H9 (cell line): Measurements from ENCODE around the gene NCBP2L. TPM values are rescaled to one million over a fixed set of nuclear protein-coding genes. Genes with fewer than 3 reads are reported as not detected.

Experiments used
- DNase-seq: peaks from one replicate; pipeline ENCODE4 v3.0.0-alpha.2; 2017
- H2AFZ ChIP-seq: one replicate; pipeline ENCODE4 v1.6.1; 2013; ENCODE audit warnings: mild to moderate bottlenecking, low read length, control low read depth, moderate library complexity
- H2AK5ac ChIP-seq: 2 replicates; pipeline ENCODE4 v1.6.1; 2013; ENCODE audit warnings: low read length, control low read depth, mixed read lengths; ENCODE audit not compliant: insufficient read length
- H2BK120ac ChIP-seq: one replicate; pipeline ENCODE4 v1.6.1; 2013; ENCODE audit warnings: low read depth, mild to moderate bottlenecking, low read length, control low read depth, inconsistent platforms; ENCODE audit not compliant: poor library complexity, severe bottlenecking
- H2BK12ac ChIP-seq: 2 replicates; pipeline ENCODE4 v1.6.1; 2013; ENCODE audit warnings: low read length, control low read depth, mixed read lengths, low read depth; ENCODE audit not compliant: insufficient read length
- H2BK15ac ChIP-seq: 2 replicates; pipeline ENCODE4 v1.6.1; 2013; ENCODE audit warnings: low read depth, low read length, control low read depth
- H2BK20ac ChIP-seq: one replicate; pipeline ENCODE4 v1.6.1; 2013; ENCODE audit warnings: low read depth, mild to moderate bottlenecking, low read length, control low read depth, inconsistent platforms; ENCODE audit not compliant: poor library complexity, severe bottlenecking
- H2BK5ac ChIP-seq: 2 replicates; pipeline ENCODE4 v1.6.1; 2013; ENCODE audit warnings: low read length, control low read depth, mixed read lengths; ENCODE audit not compliant: insufficient read length
- H3K14ac ChIP-seq: 2 replicates; pipeline ENCODE4 v1.6.1; 2013; ENCODE audit warnings: low read length, control low read depth; ENCODE audit not compliant: insufficient read depth
- H3K18ac ChIP-seq: 2 replicates; pipeline ENCODE4 v1.6.1; 2013; ENCODE audit warnings: low read depth, mild to moderate bottlenecking, mixed read lengths, low read length, control low read depth; ENCODE audit not compliant: insufficient read length
- H3K23ac ChIP-seq: 2 replicates; pipeline ENCODE4 v1.6.1; 2013; ENCODE audit warnings: low read length, control low read depth, mixed read lengths, low read depth; ENCODE audit not compliant: insufficient read length
- H3K23me2 ChIP-seq: 2 replicates; pipeline ENCODE4 v1.6.1; 2013; ENCODE audit warnings: low read depth, mild to moderate bottlenecking, mixed read lengths, low read length, control low read depth; ENCODE audit not compliant: insufficient read length, poor library complexity, severe bottlenecking
- H3K27ac ChIP-seq: 2 replicates; pipeline ENCODE4 v1.5.1; 2013; ENCODE audit warnings: low read length, control low read depth, mixed read lengths, low read depth; ENCODE audit not compliant: insufficient read length
- H3K27me3 ChIP-seq: 2 replicates; pipeline ENCODE4 v1.6.1; 2013; ENCODE audit warnings: low read length, control low read depth, inconsistent platforms; ENCODE audit not compliant: insufficient read depth
- H3K4ac ChIP-seq: 2 replicates; pipeline ENCODE4 v1.6.1; 2013; ENCODE audit warnings: low read depth, mild to moderate bottlenecking, control low read depth, inconsistent platforms, low read length, moderate library complexity
- H3K4me1 ChIP-seq: 2 replicates; pipeline ENCODE4 v1.6.1; 2013; ENCODE audit warnings: low read length, control low read depth, inconsistent platforms; ENCODE audit not compliant: insufficient read depth
- H3K4me2 ChIP-seq: 2 replicates; pipeline ENCODE4 v1.6.1; 2013; ENCODE audit warnings: low read length, control low read depth, mixed read lengths; ENCODE audit not compliant: insufficient read length, insufficient read depth
- H3K56ac ChIP-seq: 2 replicates; pipeline ENCODE4 v1.6.1; 2013; ENCODE audit warnings: low read depth, mild to moderate bottlenecking, mixed read lengths, low read length, control low read depth; ENCODE audit not compliant: insufficient read length
- H3K79me1 ChIP-seq: 2 replicates; pipeline ENCODE4 v1.6.1; 2013; ENCODE audit warnings: low read depth, mild to moderate bottlenecking, moderate library complexity, low read length, control low read depth, inconsistent platforms; ENCODE audit not compliant: insufficient read depth, poor library complexity, severe bottlenecking
- H3K79me2 ChIP-seq: 2 replicates; pipeline ENCODE4 v1.6.1; 2013; ENCODE audit warnings: low read length, control low read depth, inconsistent platforms; ENCODE audit not compliant: insufficient read depth
- H3K9ac ChIP-seq: 2 replicates; pipeline ENCODE4 v1.6.1; 2013; ENCODE audit warnings: low read length, control low read depth, mixed read lengths; ENCODE audit not compliant: insufficient read length; ENCODE audit errors: extremely low read depth
- H3K9me3 ChIP-seq: one replicate; pipeline ENCODE4 v1.6.1; 2013; ENCODE audit warnings: low read depth, low read length, inconsistent platforms; ENCODE audit not compliant: control insufficient read depth
- H3T11ph ChIP-seq: one replicate; pipeline ENCODE4 v1.6.1; 2013; ENCODE audit warnings: mild to moderate bottlenecking, low read length, control low read depth, inconsistent platforms
- H4K20me1 ChIP-seq: one replicate; pipeline ENCODE4 v1.6.1; 2013; ENCODE audit not compliant: control insufficient read depth, insufficient read length, insufficient read depth
- H4K5ac ChIP-seq: 2 replicates; pipeline ENCODE4 v1.6.1; 2013; ENCODE audit warnings: low read depth, mild to moderate bottlenecking, mixed read lengths, low read length, control low read depth; ENCODE audit not compliant: insufficient read length
- H4K8ac ChIP-seq: replicated peaks from 2 replicates; pipeline ENCODE4 v1.6.1; 2013; ENCODE audit warnings: low read length, control low read depth, mixed read lengths, low read depth; ENCODE audit not compliant: insufficient read length
- H4K91ac ChIP-seq: 2 replicates; pipeline ENCODE4 v1.6.1; 2013; ENCODE audit warnings: low read depth, mild to moderate bottlenecking, moderate library complexity, mixed read lengths, low read length, control low read depth; ENCODE audit not compliant: insufficient read length
- H3K27ac Mint-ChIP-seq, 3 experiments: 2 replicates in 2 of 3; 3 replicates in 1 of 3; pipeline ENCODE4 v1.8.0; 2020 to 2021; ENCODE audit warnings: mixed read lengths in 3 of 3, mild to moderate bottlenecking in 1 of 3, moderate library complexity in 1 of 3
- H3K27me3 Mint-ChIP-seq: 2 replicates; pipeline ENCODE4 v1.8.0; 2021; ENCODE audit warnings: low read depth, mild to moderate bottlenecking, moderate library complexity, mixed read lengths
- H3K36me3 Mint-ChIP-seq, 3 experiments: 2 replicates in 2 of 3; 3 replicates in 1 of 3; pipeline ENCODE4 v1.8.0; 2020 to 2021; ENCODE audit warnings: low read depth in 3 of 3, mixed read lengths in 3 of 3; ENCODE audit not compliant: insufficient read depth in 1 of 3
- H3K4me1 Mint-ChIP-seq, 2 experiments: 2 replicates each; pipeline ENCODE4 v1.8.0; 2020; ENCODE audit warnings: mixed read lengths in 2 of 2
- H3K4me3 Mint-ChIP-seq, 2 experiments: 2 replicates in 1 of 2; 3 replicates in 1 of 2; pipeline ENCODE4 v1.8.0; 2020 to 2021; ENCODE audit warnings: mild to moderate bottlenecking in 2 of 2, mixed read lengths in 2 of 2, moderate library complexity in 1 of 2
- H3K9me3 Mint-ChIP-seq, 2 experiments: 2 replicates in 1 of 2; 3 replicates in 1 of 2; pipeline ENCODE4 v1.8.0; 2020; ENCODE audit warnings: mild to moderate bottlenecking in 2 of 2, mixed read lengths in 2 of 2, moderate library complexity in 1 of 2
- CTCF ChIP-seq: fragments of 200-600 bp; sonication (generic); conservative IDR thresholded peaks from 3 replicates; pipeline ENCODE4 v1.8.0; 2021; ENCODE audit warnings: antibody characterized with exemption, mild to moderate bottlenecking
- WGBS: extraction: QIAGEN DNeasy Blood & Tissue Kit; methylation state at CpG from one replicate; pipeline ENCODE4 v1.1.7; 2013; ENCODE audit warnings: missing lambda C conversion rate, low lambda C conversion rate, mixed read lengths; ENCODE audit not compliant: insufficient read length; ENCODE audit errors: extremely low coverage; 5-methylcytosine and 5-hydroxymethylcytosine counted together
- total RNA-seq: library from RNA; stranded (reverse); gene quantifications from 2 replicates; pipeline ENCODE4 v1.2.1, GENCODE V29; 2021

Gene NCBP2L
- total RNA-seq, 1 experiment from 2014 or later, result not detected

- Histone ChIP-seq H4K5ac (no peak overlapping the region), H4K8ac (no peak overlapping the region), H3K23ac (no peak overlapping the region), H3K23me2 (peaks cover 2% of the 10 kb centered on the region), H3K14ac (no peak overlapping the region), H3K4me1 (no peaks in the 10 kb centered on the region), H3K79me2 (no peaks in the 10 kb centered on the region), H3K4me2 (no peak overlapping the region), H3K27me3 (peaks cover 5% of the 10 kb centered on the region; the same call in 1 of the 2 replicates), H2AK5ac (no peak overlapping the region), H2BK120ac (no peak overlapping the region), H3K27ac (no peak overlapping the region), H2BK5ac (no peak overlapping the region), H2BK12ac (no peak overlapping the region), H2BK20ac (no peak overlapping the region), H3K18ac (no peak overlapping the region), H3K56ac (no peak overlapping the region), H3T11ph (no peak overlapping the region), H2BK15ac (no peak overlapping the region), H2AFZ (no peak overlapping the region), H3K79me1 (no peaks in the 10 kb centered on the region), H3K4ac (no peak overlapping the region), H4K20me1 (no peaks in the 10 kb centered on the region), H4K91ac (no peak overlapping the region), H3K9me3 (no peaks in the 10 kb centered on the region), H3K9ac (no peak overlapping the region)
- WGBS, result no CpG with 5 or more reads among the region's 7 CpGs
- H3K9me3 Mint-ChIP-seq, result peaks cover 0 to 36% of the 10 kb centered on the region in 2 experiments; a peak in 3 of 5 replicates
- no peak for TF ChIP-seq CTCF
- H3K4me1 Mint-ChIP-seq, result peaks cover 5 to 6% of the 10 kb centered on the region in 2 experiments; a peak in 2 of 4 replicates
- no peak overlapping the region for H3K27ac Mint-ChIP-seq
- DNase-seq, result no peak
- H3K27me3 Mint-ChIP-seq, result peaks cover 33% of the 10 kb centered on the region
- H3K36me3 Mint-ChIP-seq, result no peaks in the 10 kb centered on the region; a peak in 2 of 7 replicates
- no peak overlapping the region for H3K4me3 Mint-ChIP-seq
These were observed 53.7 kb downstream of the NCBP2L start for GRCh38 chrX:107831071-107831730.
